IPS-20b (cell line): ENCODE data around the gene AVPR2.

Source experiments
- H3K27ac ChIP-seq: one replicate; pipeline ENCODE4 v1.5.1; 2013; ENCODE audit warnings: low read length
- H3K27me3 ChIP-seq: 2 replicates; pipeline ENCODE4 v1.6.1; 2013; ENCODE audit warnings: mild to moderate bottlenecking, low read length, inconsistent platforms; ENCODE audit not compliant: insufficient read depth
- H3K36me3 ChIP-seq: 2 replicates; pipeline ENCODE4 v1.6.1; 2013; ENCODE audit warnings: low read depth, mild to moderate bottlenecking, inconsistent platforms, low read length, moderate library complexity; ENCODE audit not compliant: insufficient read depth
- H3K4me1 ChIP-seq: 2 replicates; pipeline ENCODE4 v1.6.1; 2013; ENCODE audit warnings: mild to moderate bottlenecking, control low read depth, inconsistent platforms, low read length, moderate library complexity; ENCODE audit not compliant: insufficient read depth
- H3K4me3 ChIP-seq: 2 replicates; pipeline ENCODE4 v1.5.1; 2013; ENCODE audit warnings: mild to moderate bottlenecking, low read length, inconsistent platforms
- H3K9ac ChIP-seq: 2 replicates; pipeline ENCODE4 v1.6.1; 2013; ENCODE audit warnings: low read depth, mild to moderate bottlenecking, inconsistent platforms, low read length, moderate library complexity
- H3K9me3 ChIP-seq: 2 replicates; pipeline ENCODE4 v1.6.1; 2013; ENCODE audit warnings: mild to moderate bottlenecking, low read depth, low read length, inconsistent platforms; ENCODE audit not compliant: insufficient read depth

The AVPR2 gene

DNA sequence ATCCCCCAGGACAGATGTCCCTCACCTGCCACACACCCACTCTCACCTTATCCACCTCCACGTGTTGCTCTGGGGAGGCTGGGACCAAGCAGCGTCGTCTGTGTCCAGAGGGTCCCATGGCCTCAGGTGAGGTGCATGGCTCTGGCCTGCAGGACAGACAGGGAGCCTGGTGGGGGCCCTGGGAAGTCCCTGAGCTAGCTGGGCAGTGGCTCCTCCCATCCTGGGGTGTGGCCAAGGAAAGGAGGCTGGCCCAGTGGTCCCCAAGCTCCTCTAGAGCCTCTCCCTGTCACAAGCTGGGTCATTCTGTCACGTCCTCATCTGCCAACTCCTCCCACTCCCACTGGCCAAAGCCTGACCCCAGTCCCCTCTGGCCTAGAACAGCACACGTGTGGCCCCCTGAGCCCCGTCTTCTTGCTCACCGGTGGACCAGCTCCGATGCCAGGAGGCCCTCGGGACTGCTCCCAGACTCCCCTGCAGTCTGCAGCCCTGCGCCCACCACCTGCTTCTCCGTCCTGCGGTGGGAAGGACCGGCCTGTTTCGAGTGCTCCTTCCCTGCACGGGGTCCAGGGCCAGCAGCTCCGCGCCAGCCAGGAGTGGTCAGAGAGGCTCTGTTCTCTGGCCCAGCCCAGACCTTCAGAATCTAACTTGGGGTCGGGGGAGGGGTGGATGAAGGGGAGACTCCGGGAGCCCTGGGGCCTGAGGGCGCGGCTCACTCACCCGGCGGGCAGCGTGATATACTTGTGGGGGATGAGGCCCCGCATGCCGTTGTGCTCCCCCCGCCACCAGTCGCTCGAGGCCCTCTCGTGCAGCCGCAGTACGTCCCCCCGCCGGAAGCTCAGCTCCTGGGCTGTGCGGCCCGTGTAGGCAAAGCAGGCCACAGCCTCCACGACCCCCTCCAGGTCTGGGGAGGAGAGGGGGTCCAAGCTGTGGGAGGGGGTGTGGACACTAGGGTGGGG, 4.8 kb downstream of the AVPR2 start:
- Histone ChIP-seq H3K9me3 (no peaks in the 10 kb centered on the region), H3K4me3 (no peak overlapping the region), H3K36me3 (no peaks in the 10 kb centered on the region), H3K4me1 (no peaks in the 10 kb centered on the region), H3K27me3 (no peaks in the 10 kb centered on the region), H3K27ac (no peak overlapping the region), H3K9ac (no peak overlapping the region)

DNA sequence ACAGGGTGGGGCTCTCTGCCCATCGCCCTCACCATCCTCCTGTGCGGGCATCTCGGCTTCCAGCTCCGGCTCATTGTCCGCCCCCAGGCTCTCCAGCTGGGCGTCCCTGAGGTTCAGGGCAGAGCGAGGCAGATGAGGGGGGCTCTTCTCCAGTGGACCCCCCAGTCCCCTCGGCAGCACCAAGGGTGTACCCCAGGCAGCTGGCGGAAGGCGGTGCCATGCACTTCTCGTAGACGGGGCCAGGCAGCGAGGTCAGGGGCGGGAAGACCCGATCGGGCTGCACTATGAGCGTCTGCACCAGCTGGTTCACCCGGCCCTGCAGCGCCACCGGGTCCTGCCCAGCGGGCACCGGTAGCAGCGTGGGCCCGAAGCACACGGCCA, 5.5 kb downstream of the AVPR2 start:
- H3K4me3 ChIP-seq: no peak overlapping the region
- no peaks in the 10 kb centered on the region for H3K36me3 ChIP-seq
- no peaks in the 10 kb centered on the region for H3K4me1 ChIP-seq
- H3K27ac ChIP-seq: no peak overlapping the region
- no peak overlapping the region for H3K9ac ChIP-seq
- H3K27me3 ChIP-seq: no peaks in the 10 kb centered on the region
- H3K9me3 ChIP-seq: no peaks in the 10 kb centered on the region

DNA sequence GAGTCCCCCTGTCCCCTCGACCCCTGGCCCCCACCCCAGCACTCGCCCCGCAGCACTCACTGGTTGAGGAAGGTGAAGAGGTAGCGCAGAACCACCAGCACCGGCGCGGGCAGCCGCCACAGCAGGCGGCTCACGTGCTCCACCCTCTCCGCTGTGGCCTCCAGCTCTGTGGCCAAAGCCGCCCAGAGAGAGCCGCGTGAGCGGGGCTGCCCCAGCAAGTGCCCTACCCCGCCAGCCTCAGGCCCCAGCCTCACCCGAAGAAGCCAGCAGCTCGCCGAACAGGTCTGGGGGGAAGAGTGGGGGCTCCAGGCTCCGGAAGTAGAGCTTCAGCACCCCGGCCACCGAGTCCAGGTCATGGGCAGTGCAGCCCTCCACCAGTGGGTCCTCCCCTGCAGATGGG, 6.0 kb downstream of the AVPR2 start:
- Histone ChIP-seq H3K27ac (no peak overlapping the region), H3K36me3 (no peaks in the 10 kb centered on the region), H3K4me3 (no peak overlapping the region), H3K9me3 (no peaks in the 10 kb centered on the region), H3K4me1 (no peaks in the 10 kb centered on the region), H3K27me3 (no peaks in the 10 kb centered on the region), H3K9ac (no peak overlapping the region)

DNA sequence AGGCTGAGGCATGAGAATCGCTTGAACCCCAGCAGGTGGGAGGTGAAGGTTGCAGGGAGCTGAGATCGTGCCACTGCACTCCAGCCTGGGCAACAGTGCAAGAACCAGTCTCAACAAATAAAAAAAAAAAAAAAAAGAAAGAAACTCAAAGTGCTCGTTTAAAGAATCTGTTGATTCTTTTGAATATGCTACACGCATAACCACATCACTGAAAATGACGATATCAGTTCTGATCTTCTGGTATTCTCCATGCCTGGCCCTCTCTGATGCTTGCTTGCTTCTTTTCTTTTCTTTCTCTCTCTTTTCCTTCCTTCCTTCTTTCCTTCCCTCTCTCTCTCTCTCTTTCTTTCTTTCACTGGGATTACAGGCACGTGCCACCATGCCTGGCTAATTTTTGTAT, 7.3 kb downstream of the AVPR2 start:
- Histone ChIP-seq H3K27ac (no peak overlapping the region), H3K9ac (no peak overlapping the region), H3K36me3 (no peaks in the 10 kb centered on the region)

DNA sequence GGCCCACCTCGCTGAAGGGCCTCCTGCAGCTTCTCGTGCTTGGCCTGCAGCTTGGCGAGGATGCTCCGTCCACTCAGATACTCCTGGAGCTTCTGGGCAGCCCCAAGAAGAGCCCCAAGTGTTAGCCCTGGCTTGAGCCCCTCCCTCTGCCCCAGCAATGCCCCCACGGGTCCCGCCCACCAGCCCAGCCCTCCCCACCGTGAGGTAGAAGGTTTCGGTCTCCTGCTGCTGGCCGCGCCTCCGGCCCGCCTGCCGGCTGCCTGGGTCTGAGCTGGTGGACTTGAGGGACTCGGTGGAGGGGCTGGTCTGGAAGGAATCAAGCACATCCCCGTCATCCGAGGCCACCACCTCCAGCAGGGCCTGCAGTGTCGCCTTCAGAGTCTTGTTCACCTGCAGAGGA, 8.7 kb downstream of the AVPR2 start:
- no peak overlapping the region for H3K27ac ChIP-seq
- no peak overlapping the region for H3K9ac ChIP-seq
- no peaks in the 10 kb centered on the region for H3K27me3 ChIP-seq
- no peaks in the 10 kb centered on the region for H3K36me3 ChIP-seq
- no peaks in the 10 kb centered on the region for H3K9me3 ChIP-seq
- no peaks in the 10 kb centered on the region for H3K4me1 ChIP-seq
- H3K4me3 ChIP-seq: no peak overlapping the region

More for the DNA sequence above, 7.3 kb downstream of the AVPR2 start:
- H3K4me3 ChIP-seq: no peak overlapping the region
- no peaks in the 10 kb centered on the region for H3K9me3 ChIP-seq
- H3K27me3 ChIP-seq: no peaks in the 10 kb centered on the region
- no peaks in the 10 kb centered on the region for H3K4me1 ChIP-seq

DNA sequence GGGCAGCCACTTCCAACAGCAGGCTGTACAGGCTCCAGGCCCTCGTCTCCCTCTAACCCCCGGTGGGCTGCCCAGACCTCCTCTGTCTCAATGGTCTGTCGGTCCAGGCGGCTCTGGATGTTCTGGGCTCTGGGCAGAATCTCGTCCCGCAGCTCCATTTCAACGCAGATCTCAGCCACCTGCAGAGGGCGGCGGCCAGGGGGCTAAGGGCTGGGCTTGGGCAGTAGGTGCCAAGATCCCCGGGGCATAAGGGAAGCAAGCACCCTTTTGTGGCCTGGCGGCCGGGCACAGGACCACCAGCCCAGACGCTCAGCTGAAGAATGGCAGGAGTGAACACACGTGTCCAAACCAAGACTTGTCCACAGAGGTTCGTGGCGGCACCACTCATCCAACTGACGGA, 9.2 kb downstream of the AVPR2 start:
- H3K9me3 ChIP-seq: no peaks in the 10 kb centered on the region
- H3K4me3 ChIP-seq: no peak overlapping the region
- H3K9ac ChIP-seq: no peak overlapping the region
- no peaks in the 10 kb centered on the region for H3K27me3 ChIP-seq
- 0 out of 2 replicates have a peak, but pooled peaks cover 3% of the 10 kb centered on the region for H3K36me3 ChIP-seq
- no peaks in the 10 kb centered on the region for H3K4me1 ChIP-seq
- no peak overlapping the region for H3K27ac ChIP-seq

DNA sequence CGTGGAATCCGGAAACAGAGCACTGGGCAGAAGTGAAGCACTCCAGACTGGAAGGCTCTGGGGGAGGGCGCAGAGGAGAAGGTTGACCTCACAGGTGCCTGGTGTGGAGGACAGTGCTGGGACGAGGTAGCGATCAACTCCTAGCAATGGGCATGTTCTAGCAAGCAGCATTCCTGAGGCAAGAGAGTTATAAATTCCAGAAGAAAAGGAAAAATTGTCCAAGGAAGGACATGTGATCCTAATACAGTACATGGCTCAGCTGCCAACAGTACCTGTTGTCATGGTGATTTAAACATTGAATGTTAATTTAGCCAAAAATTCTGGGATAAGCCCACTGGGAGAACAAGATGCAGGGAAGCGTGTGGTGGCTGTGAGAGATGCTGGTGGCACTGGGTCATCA, 13.4 kb downstream of the AVPR2 start:
- H3K36me3 ChIP-seq: 0 out of 2 replicates have a peak, but pooled peaks cover 5% of the 10 kb centered on the region
- no peak overlapping the region for H3K4me3 ChIP-seq
- no peak overlapping the region for H3K27ac ChIP-seq
- no peaks in the 10 kb centered on the region for H3K4me1 ChIP-seq
- H3K9me3 ChIP-seq: no peaks in the 10 kb centered on the region
- no peak overlapping the region for H3K9ac ChIP-seq
- no peaks in the 10 kb centered on the region for H3K27me3 ChIP-seq

DNA sequence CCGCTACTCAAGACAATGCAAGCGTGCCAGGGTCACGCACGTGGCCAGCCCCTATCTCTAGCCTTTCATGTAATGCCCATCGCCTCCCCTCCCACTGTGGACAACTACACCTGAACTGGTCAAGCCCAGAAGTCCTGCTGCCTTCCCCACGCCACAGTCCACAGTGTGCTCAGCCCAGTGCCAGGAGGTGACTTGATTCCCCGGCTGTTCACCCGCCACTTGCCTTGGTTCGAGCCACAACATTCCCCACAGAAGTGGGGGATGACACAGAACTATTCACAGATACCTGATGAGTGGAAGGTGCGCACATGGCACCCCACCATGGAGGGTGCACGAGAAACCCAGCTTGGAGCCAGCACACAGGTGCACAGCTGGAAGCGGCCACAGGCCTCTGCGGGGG, 14.8 kb downstream of the AVPR2 start:
- Histone ChIP-seq H3K27me3 (no peaks in the 10 kb centered on the region), H3K4me1 (no peaks in the 10 kb centered on the region), H3K4me3 (no peak overlapping the region), H3K27ac (no peak overlapping the region), H3K9me3 (no peaks in the 10 kb centered on the region), H3K36me3 (0 out of 2 replicates have a peak, but pooled peaks cover 5% of the 10 kb centered on the region), H3K9ac (no peak overlapping the region)

DNA sequence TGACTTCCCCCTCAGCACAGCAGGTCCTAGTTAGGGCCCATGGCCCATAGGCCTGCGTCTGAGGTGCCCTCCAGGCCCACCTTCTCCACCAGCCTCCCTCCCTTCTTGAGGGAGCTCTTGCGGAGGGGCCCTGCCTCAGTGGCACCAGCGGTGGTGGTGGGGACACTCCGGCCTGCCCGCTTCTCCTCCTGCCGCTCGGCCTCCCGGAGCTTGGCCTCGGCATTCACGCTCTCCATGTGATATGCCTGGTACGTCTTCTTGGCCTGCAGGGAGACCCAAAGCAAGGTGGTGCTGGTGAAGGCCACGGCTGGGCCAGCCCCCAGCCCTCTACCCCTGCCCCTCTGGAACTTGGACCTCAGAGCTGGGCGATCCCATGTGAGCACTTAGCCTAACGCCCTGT, 16.1 kb downstream of the AVPR2 start:
- Histone ChIP-seq H3K9ac (no peak overlapping the region), H3K27ac (no peak overlapping the region), H3K9me3 (no peaks in the 10 kb centered on the region), H3K27me3 (no peaks in the 10 kb centered on the region; the same call in 1 of the 2 replicates), H3K36me3 (0 out of 2 replicates have a peak, but pooled peaks cover 5% of the 10 kb centered on the region), H3K4me3 (no peak overlapping the region), H3K4me1 (0 out of 2 replicates have a peak, but pooled peaks cover 2% of the 10 kb centered on the region)

DNA sequence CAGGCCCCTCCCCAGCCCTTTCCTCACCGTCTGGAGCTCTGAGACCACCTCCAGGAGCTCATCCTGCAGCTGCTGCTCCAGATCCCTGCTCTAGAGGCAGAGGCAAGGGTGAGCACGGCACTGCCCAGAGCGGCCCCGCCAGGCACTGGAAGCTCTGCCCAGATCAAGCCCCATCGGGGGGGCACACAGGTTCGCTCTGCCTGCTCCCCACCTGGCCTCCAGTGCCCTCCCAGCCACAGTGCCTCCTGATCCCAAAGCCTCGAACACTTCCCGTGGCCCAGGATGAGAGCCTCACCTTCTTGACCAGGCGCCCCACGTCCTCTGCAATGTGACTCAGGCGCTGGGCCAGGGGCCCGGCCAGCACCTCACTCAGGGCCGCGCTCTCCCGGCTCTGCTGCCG, 16.6 kb downstream of the AVPR2 start:
- Histone ChIP-seq H3K9ac (no peak overlapping the region), H3K4me3 (no peak overlapping the region), H3K4me1 (0 out of 2 replicates have a peak, but pooled peaks cover 2% of the 10 kb centered on the region), H3K9me3 (no peaks in the 10 kb centered on the region), H3K27me3 (no peaks in the 10 kb centered on the region; the same call in 1 of the 2 replicates), H3K27ac (no peak overlapping the region), H3K36me3 (0 out of 2 replicates have a peak, but pooled peaks cover 5% of the 10 kb centered on the region)

DNA sequence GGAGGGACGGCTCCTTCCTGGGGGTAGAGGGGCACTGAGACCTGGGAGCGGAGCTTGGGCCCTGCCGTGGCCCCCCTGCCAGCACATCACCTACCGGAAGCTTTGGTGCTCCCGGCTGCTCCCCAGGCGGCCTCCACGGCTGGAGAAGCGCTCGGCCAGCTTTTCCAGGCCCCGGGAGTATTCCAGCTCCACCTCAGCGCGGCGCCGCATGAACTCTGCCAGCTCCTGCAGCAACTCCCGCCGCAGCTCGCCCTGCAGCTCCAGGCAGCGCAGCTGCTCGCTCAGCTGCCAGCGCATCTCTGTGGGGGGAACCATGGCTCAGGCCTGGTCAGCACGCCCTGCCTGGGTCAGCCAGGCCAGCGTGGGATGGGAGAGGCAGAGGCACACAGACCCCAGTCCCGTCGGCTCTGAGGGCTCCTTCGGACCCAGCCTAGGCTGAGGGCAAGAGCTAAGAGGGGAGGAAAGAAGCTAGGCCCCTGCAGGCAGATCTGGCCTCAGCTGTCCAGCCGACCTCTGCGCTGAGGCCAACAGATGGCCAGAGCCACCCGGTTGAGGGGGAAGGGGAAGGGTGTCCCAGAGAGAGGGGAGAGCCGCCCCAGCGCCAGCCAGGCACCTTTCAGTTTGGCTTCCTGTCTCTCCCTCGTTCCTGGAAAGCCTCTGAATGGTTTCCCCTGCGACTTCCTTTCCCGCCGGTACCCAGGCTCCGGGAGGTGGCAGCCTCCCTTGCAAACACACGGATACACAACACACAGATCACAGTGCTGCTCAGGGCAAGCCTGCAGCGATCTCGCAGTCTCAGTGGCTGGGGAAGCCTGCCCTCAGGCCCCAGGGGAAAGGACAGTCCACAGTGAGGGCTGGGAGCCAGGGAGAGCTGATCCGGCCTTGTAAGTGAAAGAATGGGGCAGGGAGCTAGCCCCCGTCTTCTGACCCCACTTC, 17.3 kb downstream of the AVPR2 start:
- no peaks in the 10 kb centered on the region for H3K9me3 ChIP-seq
- no peak overlapping the region for H3K27ac ChIP-seq
- no peaks in the 10 kb centered on the region; the same call in 1 of the 2 replicates for H3K27me3 ChIP-seq
- no peak overlapping the region for H3K9ac ChIP-seq
- 0 out of 2 replicates have a peak, but pooled peaks cover 5% of the 10 kb centered on the region for H3K36me3 ChIP-seq
- H3K4me1 ChIP-seq: peaks cover 2% of the 10 kb centered on the region; the same call in 1 of the 2 replicates
- no peak overlapping the region for H3K4me3 ChIP-seq
